Loucy (cell line): Measurements from ENCODE around the gene EIF3CL.
"Not testable (repeated sequence)": the region's sequence is repeated elsewhere in the genome, so short reads cannot be mapped to it uniquely, and the experiment has no call there.

Experiments used
- H2AFZ ChIP-seq: fragments of 200-600 bp; sonication (generic); 2 replicates; pipeline ENCODE4 v1.6.0; 2016; ENCODE audit warnings: antibody characterized with exemption, mild to moderate bottlenecking, low read length, moderate library complexity
- H3F3A ChIP-seq: fragments of 200-600 bp; 2 replicates; pipeline ENCODE4 v1.6.0; 2016; ENCODE audit warnings: antibody characterized with exemption, low read depth, mild to moderate bottlenecking
- H3K27me3 ChIP-seq: fragments of 200-600 bp; sonication (generic); 2 replicates; pipeline ENCODE4 v1.6.1; 2014; ENCODE audit warnings: low read length, mild to moderate bottlenecking; ENCODE audit not compliant: insufficient read depth, poor library complexity, severe bottlenecking
- H3K36me3 ChIP-seq: fragments of 200-600 bp; sonication (generic); 2 replicates; pipeline ENCODE4 v1.6.1; 2016; ENCODE audit warnings: low read length; ENCODE audit not compliant: insufficient read depth
- H3K4me1 ChIP-seq: fragments of 200-600 bp; sonication (generic); 2 replicates; pipeline ENCODE4 v1.5.1; 2014; ENCODE audit warnings: low read length, mild to moderate bottlenecking; ENCODE audit not compliant: insufficient read depth, poor library complexity, severe bottlenecking
- H3K4me2 ChIP-seq: fragments of 200-600 bp; sonication (generic); 2 replicates; pipeline ENCODE4 v1.6.0; 2014; ENCODE audit warnings: antibody characterized with exemption, low read length, low read depth, mild to moderate bottlenecking; ENCODE audit not compliant: poor library complexity, severe bottlenecking
- H3K4me3 ChIP-seq: fragments of 200-600 bp; sonication (generic); 2 replicates; pipeline ENCODE4 v1.5.1; 2014; ENCODE audit warnings: low read length, mild to moderate bottlenecking, mixed read lengths; ENCODE audit not compliant: poor library complexity, severe bottlenecking
- H3K79me2 ChIP-seq: fragments of 200-600 bp; sonication (generic); 2 replicates; pipeline ENCODE4 v1.6.1; 2014; ENCODE audit warnings: low read length; ENCODE audit not compliant: insufficient read depth
- H3K9ac ChIP-seq: fragments of 200-600 bp; sonication (generic); 2 replicates; pipeline ENCODE4 v1.6.0; 2014; ENCODE audit warnings: mild to moderate bottlenecking, low read depth, low read length, moderate library complexity; ENCODE audit not compliant: poor library complexity, severe bottlenecking
- H3K9me2 ChIP-seq: fragments of 200-600 bp; sonication (generic); replicated peaks from 2 replicates; pipeline ENCODE4 v1.6.1; 2016; ENCODE audit warnings: low read depth, low read length, mixed read lengths
- H3K9me3 ChIP-seq: fragments of 200-600 bp; sonication (generic); 2 replicates; pipeline ENCODE4 v1.6.1; 2014; ENCODE audit warnings: mild to moderate bottlenecking, antibody characterized with exemption, low read length, low read depth; ENCODE audit not compliant: insufficient read depth
- H4K20me1 ChIP-seq: fragments of 200-600 bp; sonication (generic); 2 replicates; pipeline ENCODE4 v1.6.0; 2014; ENCODE audit warnings: antibody characterized with exemption, low read length, mild to moderate bottlenecking; ENCODE audit not compliant: insufficient read depth, poor library complexity, severe bottlenecking

The EIF3CL gene

GRCh38 chr16:28403220-28404072 is at the start of gene EIF3CL:
TSS of gene EIF3CL (minus strand) at chr16:28403841. CDS start at chr16:28403618, 223 bp downstream.
- not testable (repeated sequence) for H3K9me3 ChIP-seq, H4K20me1 ChIP-seq, H3K36me3 ChIP-seq, H3K79me2 ChIP-seq, H3F3A ChIP-seq, H3K4me1 ChIP-seq, H3K27me3 ChIP-seq, H2AFZ ChIP-seq, H3K9me2 ChIP-seq
- H3K9ac ChIP-seq, result peak within 1 kb of the TSS; percentile 55
- peak within 1 kb of the TSS; percentile 50 for H3K4me2 ChIP-seq
- H3K4me3 ChIP-seq, result peak within 1 kb of the TSS; percentile 65

GRCh38 chr16:28447081-28447480 is 43.4 kb upstream of the EIF3CL start:
- not testable (repeated sequence) for H3K36me3 ChIP-seq, H4K20me1 ChIP-seq, H3K4me1 ChIP-seq, H3K9me2 ChIP-seq, H3K9ac ChIP-seq, H2AFZ ChIP-seq, H3K4me3 ChIP-seq, H3K27me3 ChIP-seq, H3F3A ChIP-seq, H3K79me2 ChIP-seq, H3K9me3 ChIP-seq, H3K4me2 ChIP-seq

GRCh38 chr16:28446388-28446787 is 42.7 kb upstream of the EIF3CL start:
- H3K4me2 ChIP-seq, H3K4me3 ChIP-seq, H3K79me2 ChIP-seq, H3K36me3 ChIP-seq, H3F3A ChIP-seq, H4K20me1 ChIP-seq, H3K9ac ChIP-seq, H3K9me2 ChIP-seq, H3K4me1 ChIP-seq, H3K9me3 ChIP-seq, H3K27me3 ChIP-seq, H2AFZ ChIP-seq: not testable (repeated sequence)

- H3K9me2 ChIP-seq, H3K36me3 ChIP-seq, H3K4me2 ChIP-seq, H3K9ac ChIP-seq, H2AFZ ChIP-seq, H3K9me3 ChIP-seq, H3F3A ChIP-seq, H4K20me1 ChIP-seq, H3K79me2 ChIP-seq, H3K27me3 ChIP-seq, H3K4me3 ChIP-seq, H3K4me1 ChIP-seq: not testable (repeated sequence)
Observed at GRCh38 chr16:28443943-28444342, 40.3 kb upstream of the EIF3CL start.

GRCh38 chr16:28438899-28439298 is 35.3 kb upstream of the EIF3CL start:
- H3K4me1 ChIP-seq, H3K27me3 ChIP-seq, H3K9ac ChIP-seq, H3K9me3 ChIP-seq, H3K79me2 ChIP-seq, H3F3A ChIP-seq, H3K4me3 ChIP-seq, H4K20me1 ChIP-seq, H3K4me2 ChIP-seq, H2AFZ ChIP-seq, H3K36me3 ChIP-seq, H3K9me2 ChIP-seq: not testable (repeated sequence)

- not testable (repeated sequence) for H3K4me3 ChIP-seq, H3K79me2 ChIP-seq, H3K4me2 ChIP-seq, H3K36me3 ChIP-seq, H3K9ac ChIP-seq, H4K20me1 ChIP-seq, H3K9me2 ChIP-seq, H3K27me3 ChIP-seq, H2AFZ ChIP-seq, H3F3A ChIP-seq, H3K4me1 ChIP-seq, H3K9me3 ChIP-seq
Observed at GRCh38 chr16:28435340-28435739, 31.7 kb upstream of the EIF3CL start.

- H3K4me3 ChIP-seq, H3K79me2 ChIP-seq, H3K9me2 ChIP-seq, H2AFZ ChIP-seq, H3K36me3 ChIP-seq, H3K4me1 ChIP-seq, H3K9me3 ChIP-seq, H4K20me1 ChIP-seq, H3K9ac ChIP-seq, H3F3A ChIP-seq, H3K27me3 ChIP-seq, H3K4me2 ChIP-seq: not testable (repeated sequence)
Observed at GRCh38 chr16:28426060-28426680, 22.5 kb upstream of the EIF3CL start.
